Skeletal muscle tissue (tissue), 4 donors: ENCODE measurements around the gene CUL4A. TPM values are rescaled to one million over a fixed set of nuclear protein-coding genes. Genes with fewer than 3 reads are reported as not detected.

Source experiments
- H3K27ac ChIP-seq: one replicate; pipeline ENCODE4 v1.7.0; 2013; ENCODE audit warnings: mild to moderate bottlenecking, low read depth, low read length, inconsistent platforms
- H3K27me3 ChIP-seq, 3 donors: one replicate each; pipeline ENCODE4 v1.7.0; 2013; ENCODE audit warnings: low read length in 3 of 3; ENCODE audit not compliant: control insufficient read depth in 3 of 3, insufficient read depth in 3 of 3
- H3K36me3 ChIP-seq, 3 donors: one replicate each; pipeline ENCODE4 v1.7.0; 2013; ENCODE audit warnings: low read length in 3 of 3; ENCODE audit not compliant: control insufficient read depth in 3 of 3, insufficient read depth in 3 of 3
- H3K4me1 ChIP-seq, 3 donors: one replicate each; pipeline ENCODE4 v1.7.0; 2013; ENCODE audit warnings: low read length in 3 of 3, mild to moderate bottlenecking in 3 of 3; ENCODE audit not compliant: control insufficient read depth in 3 of 3, insufficient read depth in 3 of 3
- H3K4me3 ChIP-seq, 3 donors: one replicate each; pipeline ENCODE4 v1.7.0; 2013; ENCODE audit warnings: low read length in 3 of 3
- H3K9ac ChIP-seq, 3 donors: one replicate each; pipeline ENCODE4 v1.7.0; 2013; ENCODE audit warnings: low read length in 3 of 3, mild to moderate bottlenecking in 3 of 3, moderate library complexity in 2 of 3, low read depth in 1 of 3
- H3K9me3 ChIP-seq, 3 donors: one replicate each; pipeline ENCODE4 v1.7.0; 2013; ENCODE audit warnings: low read length in 3 of 3; ENCODE audit not compliant: control insufficient read depth in 3 of 3
- total RNA-seq: library from RNA; depleted of rRNA; stranded (reverse); fragments of >200 nt; gene quantifications from one replicate; pipeline ENCODE4 v1.2.3, GENCODE V29; 2014
- donor health status: Osteomylitis.

CUL4A gene
- total RNA-seq, 1 donor from 2014 or later, result 67.3 TPM

DNA sequence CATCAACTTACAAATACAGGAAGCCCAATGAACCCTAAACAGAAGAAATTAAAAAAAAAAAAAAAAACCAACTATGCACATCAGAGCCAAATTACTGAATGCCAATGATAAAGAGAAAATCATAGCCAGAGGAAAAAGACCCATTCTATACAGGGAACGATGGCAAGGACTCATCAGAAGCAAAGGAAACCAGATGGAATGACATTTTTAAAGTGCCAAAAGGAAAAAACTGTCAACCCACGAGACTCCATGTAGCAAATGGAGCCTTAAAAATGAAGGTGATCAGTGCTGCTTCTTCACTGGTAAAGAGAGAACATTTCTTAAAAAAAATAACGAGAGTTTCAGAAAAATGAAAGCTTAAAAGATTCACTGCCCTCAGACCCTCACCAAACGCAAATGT, 19.2 kb upstream of the CUL4A start:
- no peak overlapping the region for H3K9ac ChIP-seq
- H3K27me3 ChIP-seq, result no peaks in the 10 kb centered on the region
- no peak overlapping the region for H3K27ac ChIP-seq
- H3K9me3 ChIP-seq, result no peaks in the 10 kb centered on the region
- H3K4me1 ChIP-seq, result peaks cover 0 to 4% (median 0%) of the 10 kb centered on the region in 3 donors
- no peak overlapping the region for H3K4me3 ChIP-seq
- peaks cover 32 to 57% (median 57%) of the 10 kb centered on the region in 3 donors for H3K36me3 ChIP-seq

DNA sequence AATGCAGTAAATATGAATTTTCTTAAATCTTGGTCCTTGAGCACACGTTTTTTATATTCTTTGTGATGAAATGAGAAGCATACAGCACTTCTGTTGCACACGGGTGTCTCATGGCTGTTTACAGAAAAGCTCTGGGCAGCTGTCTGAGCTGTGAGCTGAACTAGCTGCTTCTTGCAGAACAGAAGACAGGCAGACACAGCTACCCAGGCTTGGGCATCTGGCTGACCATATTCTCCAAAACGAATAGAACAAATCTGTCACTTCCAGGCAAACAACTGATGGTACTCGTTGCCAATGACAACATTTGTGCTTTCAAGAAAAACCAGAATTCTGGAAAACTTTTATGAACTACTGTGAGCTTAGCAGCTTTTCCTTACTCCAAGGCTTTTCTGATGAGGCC, 17.1 kb upstream of the CUL4A start:
- Histone ChIP-seq H3K4me1 (peaks cover 0 to under 1% (median 0%) of the 10 kb centered on the region in 3 donors), H3K27me3 (no peaks in the 10 kb centered on the region), H3K27ac (no peak overlapping the region), H3K9me3 (no peaks in the 10 kb centered on the region), H3K36me3 (peaks cover 41 to 67% (median 62%) of the 10 kb centered on the region in 3 donors), H3K9ac (no peak overlapping the region), H3K4me3 (no peak overlapping the region)

DNA sequence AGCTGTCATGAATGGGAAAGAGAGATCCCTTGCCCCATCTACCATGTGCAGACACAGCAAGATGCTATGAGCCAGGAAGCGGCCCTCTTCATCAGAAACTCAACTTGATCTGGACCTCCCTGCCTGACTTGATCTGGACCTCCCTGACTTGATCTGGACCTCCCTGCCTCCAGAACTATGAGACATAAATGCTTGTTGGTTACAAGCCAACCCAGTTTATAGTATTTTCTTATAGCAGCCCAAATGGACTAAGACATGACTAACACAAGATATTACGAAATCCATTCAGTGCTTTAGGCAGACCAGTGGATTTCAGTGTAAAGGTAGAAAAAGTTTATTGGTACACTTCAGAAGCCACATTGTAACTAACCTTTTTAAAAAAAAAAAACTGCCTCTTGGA, 16.5 kb upstream of the CUL4A start:
- Histone ChIP-seq H3K27me3 (no peaks in the 10 kb centered on the region), H3K36me3 (peaks cover 46 to 69% (median 68%) of the 10 kb centered on the region in 3 donors), H3K9ac (no peak overlapping the region)

DNA sequence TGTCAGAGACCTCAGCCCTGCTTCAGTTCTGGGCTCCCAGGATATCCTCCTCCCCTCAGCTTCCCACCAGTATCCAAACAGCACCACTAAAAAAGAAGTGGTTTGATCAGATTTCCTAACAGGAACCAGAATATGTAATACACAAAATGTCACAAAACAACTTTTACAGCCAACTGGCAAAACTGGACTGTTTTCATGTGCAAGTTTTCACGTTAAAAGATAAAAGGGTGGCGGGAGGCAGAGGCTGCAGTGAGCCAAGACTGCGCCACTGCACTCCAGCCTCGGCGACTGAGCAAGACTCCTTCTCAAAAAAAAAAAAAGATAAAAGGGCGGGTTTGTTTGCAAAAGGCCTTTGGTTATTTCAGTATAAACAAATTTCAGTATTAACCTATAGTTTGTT, 14.1 kb upstream of the CUL4A start:
- Histone ChIP-seq H3K4me1 (no peaks in the 10 kb centered on the region), H3K36me3 (peaks cover 46 to 78% (median 75%) of the 10 kb centered on the region in 3 donors), H3K27ac (no peak overlapping the region), H3K9ac (no peak overlapping the region), H3K4me3 (no peak overlapping the region), H3K27me3 (no peaks in the 10 kb centered on the region), H3K9me3 (no peaks in the 10 kb centered on the region)

More for the DNA sequence above, 16.5 kb upstream of the CUL4A start:
- Histone ChIP-seq H3K9me3 (no peaks in the 10 kb centered on the region), H3K4me3 (no peak overlapping the region), H3K27ac (no peak overlapping the region), H3K4me1 (no peaks in the 10 kb centered on the region)

DNA sequence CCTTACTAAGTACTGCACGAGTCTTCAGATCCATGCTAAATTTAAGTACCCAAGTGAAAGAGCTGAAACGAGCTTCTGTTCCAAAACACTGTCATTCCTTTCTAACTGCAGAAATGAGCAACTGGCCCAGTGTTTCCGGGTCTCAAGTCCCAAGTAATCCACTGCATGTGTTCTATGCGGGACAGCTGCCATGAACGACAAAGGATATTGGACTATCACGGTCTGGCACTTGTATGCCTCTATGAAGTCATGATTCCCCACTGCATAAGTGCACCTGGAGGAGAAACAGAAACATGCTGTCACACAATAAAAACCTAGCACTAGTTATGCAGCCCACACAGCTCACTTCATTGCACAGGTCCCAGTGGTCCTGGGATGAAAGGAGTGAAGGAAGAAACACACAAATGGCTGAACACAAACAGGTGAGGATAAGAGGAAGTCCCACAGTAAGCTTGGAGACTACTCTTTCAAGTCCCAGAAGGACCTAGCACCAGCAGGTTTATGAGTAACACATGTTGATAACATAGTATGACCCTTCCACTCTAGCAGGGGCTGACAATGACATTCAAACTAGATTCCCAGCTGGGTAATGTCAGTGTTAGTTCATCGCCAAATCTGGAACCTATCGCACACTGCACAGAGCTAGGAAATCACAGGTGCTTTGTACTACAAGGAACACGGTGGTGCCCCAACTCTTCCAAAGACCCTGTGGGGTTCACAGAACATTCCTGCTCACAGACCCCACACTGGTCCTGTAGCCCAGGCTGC, 12.3 kb upstream of the CUL4A start:
- no peak overlapping the region for H3K4me3 ChIP-seq
- H3K9ac ChIP-seq, result no peak overlapping the region
- no peaks in the 10 kb centered on the region for H3K9me3 ChIP-seq
- H3K27me3 ChIP-seq, result no peaks in the 10 kb centered on the region
- H3K4me1 ChIP-seq, result no peaks in the 10 kb centered on the region
- H3K36me3 ChIP-seq, result peaks cover 38 to 67% (median 66%) of the 10 kb centered on the region in 3 donors
- no peak overlapping the region for H3K27ac ChIP-seq

DNA sequence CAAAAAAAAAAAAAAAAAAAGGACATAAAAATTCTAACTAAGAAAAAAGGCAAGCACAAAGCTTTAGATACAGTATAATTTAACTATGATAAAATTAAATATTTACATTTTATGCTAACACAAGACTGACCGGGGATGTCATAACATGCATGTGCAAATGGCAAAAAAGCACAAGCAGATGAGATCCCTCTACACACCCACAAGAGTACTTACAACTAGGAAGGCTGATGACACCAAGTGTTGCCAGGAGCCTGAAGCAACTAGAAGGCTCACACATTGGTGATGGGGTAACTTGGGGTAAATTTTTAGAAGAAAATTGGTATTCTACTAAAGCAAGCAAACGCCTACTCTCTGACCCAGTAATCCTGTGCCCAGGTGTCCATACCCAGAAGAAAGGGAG, 7.6 kb upstream of the CUL4A start:
- Histone ChIP-seq H3K27me3 (no peaks in the 10 kb centered on the region), H3K36me3 (peaks cover 18 to 47% (median 36%) of the 10 kb centered on the region in 3 donors), H3K9ac (no peak overlapping the region), H3K27ac (no peak overlapping the region), H3K9me3 (no peaks in the 10 kb centered on the region), H3K4me1 (peaks cover 24 to 40% (median 28%) of the 10 kb centered on the region in 3 donors), H3K4me3 (no peak overlapping the region)

DNA sequence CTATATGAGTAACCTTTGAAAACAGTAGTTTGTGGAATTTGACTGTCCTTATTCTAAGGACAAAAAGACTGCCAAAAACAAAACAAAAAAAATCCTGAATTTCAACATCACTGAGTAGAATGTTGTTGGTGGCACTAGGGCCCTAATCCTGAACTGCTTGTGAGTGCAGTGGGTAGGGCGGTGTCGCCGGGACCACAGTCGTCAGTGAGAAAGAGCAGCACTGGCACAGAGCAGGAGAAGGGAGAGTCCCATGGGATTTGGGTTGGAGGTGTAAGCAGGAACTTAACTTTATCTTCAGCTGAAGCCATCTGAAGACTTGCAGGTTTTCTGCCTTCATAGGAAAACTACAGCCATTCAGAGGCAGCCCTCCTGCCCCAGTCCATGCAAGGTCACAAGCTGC, 6.5 kb upstream of the CUL4A start:
- H3K36me3 ChIP-seq, result peaks cover 8 to 36% (median 27%) of the 10 kb centered on the region in 3 donors
- no peaks in the 10 kb centered on the region for H3K27me3 ChIP-seq
- no peak overlapping the region for H3K27ac ChIP-seq
- H3K9ac ChIP-seq, result no peak overlapping the region
- H3K4me3 ChIP-seq, result no peak overlapping the region
- no peaks in the 10 kb centered on the region for H3K9me3 ChIP-seq
- H3K4me1 ChIP-seq, result peaks cover 32 to 51% (median 36%) of the 10 kb centered on the region in 3 donors

DNA sequence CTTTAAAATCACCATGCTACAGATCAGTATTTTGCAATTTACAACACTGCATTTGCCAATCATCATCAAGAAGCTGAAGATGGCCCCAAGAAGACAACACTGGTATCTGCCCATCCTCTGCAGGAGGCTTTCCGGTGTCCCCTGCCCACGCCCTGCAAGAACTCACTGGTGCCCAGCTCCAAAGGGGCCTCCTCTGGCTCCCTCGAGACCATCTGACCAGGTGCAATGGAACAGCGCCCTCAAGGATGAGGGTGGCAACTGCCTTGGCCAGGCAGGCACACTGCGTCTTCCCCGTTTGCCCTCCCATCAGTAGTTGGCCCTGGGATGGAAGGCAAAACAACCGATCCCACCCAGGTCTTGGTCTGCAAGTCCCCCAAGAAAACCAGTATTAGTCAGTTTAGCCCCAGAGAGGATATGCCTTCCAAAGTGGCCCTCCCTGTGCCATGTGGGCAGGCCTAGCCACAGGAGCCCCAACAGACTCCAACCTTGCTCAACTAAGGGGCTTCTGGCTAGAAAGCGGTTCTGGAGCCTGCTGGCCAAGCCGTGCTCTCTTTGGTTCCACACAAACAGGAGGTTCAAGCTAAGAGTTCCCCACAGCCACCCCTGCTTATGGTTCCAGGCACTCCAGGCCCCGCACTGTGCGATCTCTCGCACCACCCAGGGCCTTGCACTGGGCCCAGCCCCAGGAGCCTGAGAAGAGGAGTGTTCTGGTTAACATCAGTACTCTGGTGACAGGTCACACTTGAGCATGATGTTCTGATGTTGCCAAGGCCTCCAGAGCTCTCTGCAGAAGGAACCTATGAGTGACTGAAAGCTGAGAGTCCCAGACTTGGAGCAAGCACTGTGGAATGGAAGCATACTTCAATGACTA, 5.7 kb upstream of the CUL4A start:
- peaks cover 8 to 31% (median 22%) of the 10 kb centered on the region in 3 donors for H3K36me3 ChIP-seq
- H3K27ac ChIP-seq, result no peak overlapping the region
- H3K27me3 ChIP-seq, result no peaks in the 10 kb centered on the region
- no peak overlapping the region for H3K9ac ChIP-seq
- no peaks in the 10 kb centered on the region for H3K9me3 ChIP-seq
- no peak overlapping the region for H3K4me3 ChIP-seq
- H3K4me1 ChIP-seq, result peaks cover 32 to 56% (median 38%) of the 10 kb centered on the region in 3 donors

DNA sequence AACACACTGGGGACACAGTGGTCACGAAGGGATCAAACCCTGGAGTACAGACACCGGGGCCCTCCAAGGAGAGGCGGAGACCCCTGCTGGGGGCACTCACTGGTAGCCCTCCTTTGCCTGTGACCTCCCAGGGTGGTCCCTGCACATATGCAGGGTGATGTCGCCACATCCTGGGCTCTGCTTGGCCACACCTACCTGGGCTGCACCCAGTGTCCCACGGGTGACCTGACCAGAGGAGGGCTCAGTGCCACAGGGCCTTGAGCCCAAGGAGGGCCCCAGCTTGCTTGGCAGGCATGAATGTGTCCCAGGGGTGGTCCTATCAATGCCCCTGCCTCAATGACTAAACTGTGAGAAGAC, 5.1 kb upstream of the CUL4A start:
- Histone ChIP-seq H3K9me3 (no peaks in the 10 kb centered on the region), H3K4me1 (peaks cover 32 to 56% (median 38%) of the 10 kb centered on the region in 3 donors), H3K9ac (no peak overlapping the region), H3K27me3 (no peaks in the 10 kb centered on the region), H3K27ac (no peak overlapping the region), H3K4me3 (no peak overlapping the region), H3K36me3 (peaks cover 4 to 25% (median 16%) of the 10 kb centered on the region in 3 donors)
